AG04449 (cell line): ENCODE measurements around the gene CUEDC1.
A peak's percentile ranks its signal among the peaks of the same experiment; 100 is the strongest.

Experiments
- CTCF ChIA-PET: fragments of 350-600 bp; formaldehyde crosslinking; extraction: SDS; loops from one replicate; lab custom pipeline; 2021; ENCODE audit warnings: antibody characterized with exemption; lab: Yijun Ruan, JAX
- POLR2A ChIA-PET: fragments of 400-600, 350-600 bp; formaldehyde crosslinking; extraction: SDS; loops from one replicate; lab custom pipeline; 2020; ENCODE audit warnings: antibody characterized with exemption, inconsistent platforms; lab: Yijun Ruan, JAX
- DNase-seq: peaks from one replicate; pipeline ENCODE4 v3.0.0-alpha.2; 2010; ENCODE audit warnings: low read depth, low spot score
- H3K4me3 ChIP-seq: 2 replicates; pipeline ENCODE4 v1.5.1; 2011; ENCODE audit warnings: low read depth, mild to moderate bottlenecking, control low read depth, low read length
- CTCF ChIP-seq: IDR thresholded peaks from one replicate; pipeline ENCODE4 v1.5.1; 2011; ENCODE audit warnings: mild to moderate bottlenecking, moderate library complexity, low read length, control low read depth, inconsistent platforms; ENCODE audit not compliant: insufficient read depth; ENCODE audit errors: missing control alignments

The CUEDC1 gene

DNA sequence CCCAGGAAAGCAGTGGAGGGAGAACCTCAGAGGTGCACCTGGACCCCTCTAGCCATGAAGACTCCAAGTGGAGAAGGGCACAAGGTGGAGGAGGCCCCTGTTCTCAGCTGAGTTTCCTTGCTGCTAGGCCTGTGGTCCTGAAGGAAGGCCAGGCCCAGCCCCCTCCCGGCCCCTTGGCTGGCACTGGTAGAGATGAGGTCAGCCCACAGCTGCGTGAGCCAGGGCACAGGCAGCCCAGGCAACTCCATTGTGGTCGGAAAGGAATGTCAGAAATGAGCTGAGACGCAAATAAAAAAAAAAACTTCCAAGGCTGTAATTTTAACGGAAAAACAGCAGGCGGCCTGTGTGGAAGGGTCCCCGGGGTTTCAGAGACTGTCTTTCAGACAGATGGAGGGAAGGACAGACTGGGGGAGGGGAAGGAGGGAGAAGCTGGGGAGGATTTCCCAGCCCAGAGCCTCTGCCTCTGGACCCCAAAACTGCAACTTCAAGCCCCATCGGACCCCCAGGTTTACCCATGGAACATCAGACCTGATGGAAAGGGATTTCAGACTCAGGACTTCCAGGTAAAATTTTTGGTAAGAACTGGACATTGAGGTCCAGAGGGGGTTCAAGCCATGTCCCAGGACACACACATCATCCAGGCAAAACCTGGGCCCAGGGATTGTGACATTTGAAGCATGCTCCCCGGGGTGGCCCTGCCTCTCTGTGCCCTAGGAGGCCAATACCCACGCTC, 79.8 kb downstream of the CUEDC1 start:
- peak; percentile 94 for DNase-seq
- peak overlapping the region; percentile 31 for H3K4me3 ChIP-seq
- ChIA-PET POLR2A (interaction anchor here (0.6 to 3.7 kb wide), 17 partner anchors 15 to 131 kb away, joined by 3 to 24 read pairs (median 5); partner anchors contain the start of genes CUEDC1, MRPS23, SRSF1 and VEZF1), CTCF (interaction anchor here (1.7 to 36.7 kb wide), 10 partner anchors 8 to 122 kb away, joined by 4 to 1361 read pairs (median 38); partner anchors contain the start of genes CUEDC1, SRSF1 and VEZF1)
- TF ChIP-seq CTCF: peak; percentile 60

- DNase-seq: peak; percentile 80
- CTCF ChIA-PET: interaction anchor here (1.1 to 36.7 kb wide), 11 partner anchors 7 to 123 kb away, joined by 3 to 1361 read pairs (median 29); partner anchors contain the start of genes CUEDC1, SRSF1 and VEZF1
- H3K4me3 ChIP-seq: peak overlapping the region; percentile 31
These were observed 80.5 kb downstream of the CUEDC1 start for GRCh38 chr17:57874434-57875289.

GRCh38 chr17:57874058-57874419, 81.2 kb downstream of the CUEDC1 start:
- no peak for DNase-seq
- ChIA-PET CTCF (interaction anchor here (1.1 to 36.7 kb wide), 10 partner anchors 12 to 124 kb away, joined by 3 to 1361 read pairs (median 32); partner anchors contain the start of genes CUEDC1, SRSF1 and VEZF1), POLR2A (interaction anchor here (0.7 to 3.7 kb wide), 12 partner anchors 13 to 210 kb away, joined by 3 to 24 read pairs (median 4); partner anchors contain the start of genes MRPS23, SRSF1 and VEZF1)
- peak overlapping the region; percentile 12 for H3K4me3 ChIP-seq
- TF ChIP-seq CTCF: no peak

More at GRCh38 chr17:57874434-57875289, 80.5 kb downstream of the CUEDC1 start:
- POLR2A ChIA-PET: interaction anchor here (0.7 to 3.7 kb wide), 20 partner anchors 14 to 209 kb away, joined by 3 to 24 read pairs (median 4); partner anchors contain the start of genes CUEDC1, MRPS23, SRSF1 and VEZF1
- TF ChIP-seq CTCF: no peak

GRCh38 chr17:57873261-57874057, 81.8 kb downstream of the CUEDC1 start:
- TF ChIP-seq CTCF: no peak
- CTCF ChIA-PET: interaction anchor here (1.1 to 36.7 kb wide), 8 partner anchors 12 to 124 kb away, joined by 3 to 1361 read pairs (median 52); partner anchors contain the start of genes CUEDC1, SRSF1 and VEZF1
- no peak overlapping the region for H3K4me3 ChIP-seq
- no peak for DNase-seq
- POLR2A ChIA-PET: interaction anchor here (2.3 to 3.7 kb wide), 4 partner anchors 13 to 133 kb away, joined by 11 to 24 read pairs (median 14); partner anchors contain the start of gene SRSF1

GRCh38 chr17:57872536-57872935, 82.7 kb downstream of the CUEDC1 start:
- DNase-seq: no peak
- H3K4me3 ChIP-seq: no peak overlapping the region
- no peak for TF ChIP-seq CTCF
- CTCF ChIA-PET: interaction anchor here (1.3 to 36.7 kb wide), 4 partner anchors 14 to 125 kb away, joined by 6 to 1361 read pairs (median 80); partner anchors contain the start of genes CUEDC1, SRSF1 and VEZF1
- POLR2A ChIA-PET: no interaction called here
